AG04449 (cell line): ENCODE data around the gene ATAD3C.
"Not testable (repeated sequence)": the region's sequence is repeated elsewhere in the genome, so short reads cannot be mapped to it uniquely, and the experiment has no call there.

ENCODE experiments used
- CTCF ChIA-PET: fragments of 350-600 bp; formaldehyde crosslinking; extraction: SDS; loops from one replicate; lab custom pipeline; 2021; ENCODE audit warnings: antibody characterized with exemption; lab: Yijun Ruan, JAX
- POLR2A ChIA-PET: fragments of 400-600, 350-600 bp; formaldehyde crosslinking; extraction: SDS; loops from one replicate; lab custom pipeline; 2020; ENCODE audit warnings: antibody characterized with exemption, inconsistent platforms; lab: Yijun Ruan, JAX
- DNase-seq: peaks from one replicate; pipeline ENCODE4 v3.0.0-alpha.2; 2010; ENCODE audit warnings: low read depth, low spot score
- H3K4me3 ChIP-seq: 2 replicates; pipeline ENCODE4 v1.5.1; 2011; ENCODE audit warnings: low read depth, mild to moderate bottlenecking, control low read depth, low read length
- CTCF ChIP-seq: IDR thresholded peaks from one replicate; pipeline ENCODE4 v1.5.1; 2011; ENCODE audit warnings: mild to moderate bottlenecking, moderate library complexity, low read length, control low read depth, inconsistent platforms; ENCODE audit not compliant: insufficient read depth; ENCODE audit errors: missing control alignments

The ATAD3C gene

GRCh38 chr1:1402072-1402900 lies 47.2 kb upstream of the ATAD3C start:
- no peak overlapping the region; the same call in 1 of the 2 replicates for H3K4me3 ChIP-seq
- ChIA-PET POLR2A (no interaction called here), CTCF (interaction anchor here (0.9 to 5.9 kb wide), 6 partner anchors 13 to 56 kb away, joined by 3 to 66 read pairs (median 6); no protein-coding TSS in a partner anchor)
- DNase-seq = no peak
- peak; percentile 63 for TF ChIP-seq CTCF

GRCh38 chr1:1402901-1403392 lies 46.5 kb upstream of the ATAD3C start:
- CTCF ChIA-PET = interaction anchor here (0.9 to 5.9 kb wide), 5 partner anchors 12 to 57 kb away, joined by 3 to 66 read pairs (median 9); no protein-coding TSS in a partner anchor
- POLR2A ChIA-PET, DNase-seq, H3K4me3 ChIP-seq: not testable (repeated sequence)

GRCh38 chr1:1403653-1404052 lies 45.8 kb upstream of the ATAD3C start:
- no peak for TF ChIP-seq CTCF
- CTCF ChIA-PET = no interaction called here
- H3K4me3 ChIP-seq = no peak overlapping the region
- DNase-seq = no peak
- POLR2A ChIA-PET = no interaction called here

GRCh38 chr1:1406101-1406820 lies 43.2 kb upstream of the ATAD3C start:
- CTCF ChIA-PET = interaction anchor here (1.3 kb wide), 1 partner anchor 58 kb away, joined by 4 read pairs; no protein-coding TSS in a partner anchor
- POLR2A ChIA-PET = no interaction called here
- H3K4me3 ChIP-seq = peak overlapping the region; percentile 85
- DNase-seq = no peak
- no peak for TF ChIP-seq CTCF

- POLR2A ChIA-PET = interaction anchor here (0.9 to 1.6 kb wide), 3 partner anchors 8 to 63 kb away, joined by 3 to 11 read pairs (median 3); partner anchors contain the start of genes AURKAIP1 and CCNL2
- CTCF ChIA-PET = interaction anchor here (0.6 to 2.5 kb wide), 5 partner anchors 8 to 59 kb away, joined by 3 to 9 read pairs (median 4); partner anchors contain the start of gene CCNL2
- no peak for TF ChIP-seq CTCF
- H3K4me3 ChIP-seq = peak within 1 kb of the TSS; percentile 85
- peak; percentile 26 for DNase-seq
These were observed 42.5 kb upstream of the ATAD3C start, which contains the start of gene MRPL20 for GRCh38 chr1:1406821-1407635. Gene MRPL20, minus strand, starts transcription at chr1:1407293. Its CDS starts 76 bp downstream, at chr1:1407217.
